Measurements from ENCODE around the gene GADD45A. TPM values are rescaled to one million over a fixed set of nuclear protein-coding genes. Genes with fewer than 3 reads are reported as not detected.

Gene GADD45A
- total RNA-seq, 1 experiment from 2014 or later = 34.5 TPM

GRCh38 chr1:67687649-67688048 is 2.6 kb downstream of the GADD45A start (continued):
- TF ChIP-seq PREB (CRISPR knock-in tag; IDR thresholded peaks at IDR 0.05; ENCODE audit: borderline replicate concordance) (no peak), ZNF532 (CRISPR knock-in tag; IDR thresholded peaks at IDR 0.05; ENCODE audit: borderline replicate concordance) (no peak), TEAD1 (CRISPR knock-in tag; IDR thresholded peaks at IDR 0.05) (no peak), CBFB (CRISPR knock-in tag; IDR thresholded peaks at IDR 0.05; ENCODE audit: low read depth) (no peak), SOX15 (CRISPR knock-in tag; IDR thresholded peaks at IDR 0.05) (no peak), FOXK1 (CRISPR knock-in tag; IDR thresholded peaks at IDR 0.05) (no peak), NFATC4 (CRISPR knock-in tag; IDR thresholded peaks at IDR 0.05) (no peak), NR2C2 (CRISPR knock-in tag; IDR thresholded peaks at IDR 0.05) (no peak)

- Mint-ChIP-seq H3K27me3 (ENCODE audit: low read depth) (no peaks in the 10 kb centered on the region), H3K4me3 (no peak overlapping the region), H3K9me3 (no peaks in the 10 kb centered on the region), H3K27ac (peak overlapping the region; percentile 70), H3K4me1 (peaks cover 25% of the 10 kb centered on the region), H3K36me3 (peaks cover 13% of the 10 kb centered on the region)
- ATAC-seq = no peak
- ChIA-PET CTCF (no interaction called here), POLR2A (no interaction called here)
- DNase-seq (ENCODE audit: low spot score) = no peak
- no peak for TF ChIP-seq CREM (CRISPR knock-in tag; IDR thresholded peaks at IDR 0.05)
- TF ChIP-seq TEAD4 (CRISPR knock-in tag; IDR thresholded peaks at IDR 0.05) = no peak
- TF ChIP-seq ESRRA (CRISPR knock-in tag; IDR thresholded peaks at IDR 0.05; ENCODE audit: borderline replicate concordance) = no peak
- no peak for TF ChIP-seq FOXK1 (CRISPR knock-in tag; IDR thresholded peaks at IDR 0.05)
- no peak for TF ChIP-seq TEAD1 (CRISPR knock-in tag; IDR thresholded peaks at IDR 0.05)
- TF ChIP-seq RELA (CRISPR knock-in tag; IDR thresholded peaks at IDR 0.05; ENCODE audit: borderline replicate concordance) = no peak
- no peak for TF ChIP-seq MYBL2 (CRISPR knock-in tag; IDR thresholded peaks at IDR 0.05)
- no peak for TF ChIP-seq ETV6 (CRISPR knock-in tag; IDR thresholded peaks at IDR 0.05)
- TF ChIP-seq SOX15 (CRISPR knock-in tag; IDR thresholded peaks at IDR 0.05) = no peak
- TF ChIP-seq ELF4 (CRISPR knock-in tag; IDR thresholded peaks at IDR 0.05; ENCODE audit: low read depth) = no peak
- TF ChIP-seq OVOL2 (CRISPR knock-in tag; IDR thresholded peaks at IDR 0.05; ENCODE audit: borderline replicate concordance) = no peak
- TF ChIP-seq MAX (CRISPR knock-in tag; IDR thresholded peaks at IDR 0.05) = no peak
- TF ChIP-seq ZNF121 (CRISPR knock-in tag; IDR thresholded peaks at IDR 0.05) = no peak
- no peak for TF ChIP-seq CBFB (CRISPR knock-in tag; IDR thresholded peaks at IDR 0.05; ENCODE audit: low read depth)
- TF ChIP-seq ATF3 (CRISPR knock-in tag; conservative IDR thresholded peaks at IDR 0.05) = no peak
These were observed 3.7 kb downstream of the GADD45A start for GRCh38 chr1:67688526-67689219.

Measured in WTC11 (cell line).